ENCODE data around the gene MAP2K7.

MAP2K7 gene

DNA sequence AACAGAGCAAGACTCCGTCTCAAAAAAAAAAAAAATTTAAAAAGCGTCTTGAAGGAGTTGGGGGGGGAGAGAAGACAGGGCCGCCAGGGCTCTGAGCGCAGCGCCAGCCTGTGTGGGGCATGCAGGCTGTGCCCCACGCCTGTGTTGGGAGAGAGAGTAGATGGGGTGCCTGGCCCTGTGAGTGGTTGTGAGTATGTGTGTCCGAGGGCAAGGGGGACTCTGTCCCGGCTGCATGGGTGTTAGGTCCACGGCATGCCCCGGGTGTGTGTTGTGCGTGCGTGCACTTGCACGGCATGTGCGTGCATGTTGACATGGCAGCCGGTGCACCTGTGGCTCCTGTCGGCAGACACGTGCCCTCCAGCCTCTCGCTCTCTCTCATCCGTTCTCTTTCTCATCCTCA, 3.4 kb downstream of the MAP2K7 start:
- H3K4me3 ChIP-seq (ENCODE audit: low read depth, low read length): no peak overlapping the region

DNA sequence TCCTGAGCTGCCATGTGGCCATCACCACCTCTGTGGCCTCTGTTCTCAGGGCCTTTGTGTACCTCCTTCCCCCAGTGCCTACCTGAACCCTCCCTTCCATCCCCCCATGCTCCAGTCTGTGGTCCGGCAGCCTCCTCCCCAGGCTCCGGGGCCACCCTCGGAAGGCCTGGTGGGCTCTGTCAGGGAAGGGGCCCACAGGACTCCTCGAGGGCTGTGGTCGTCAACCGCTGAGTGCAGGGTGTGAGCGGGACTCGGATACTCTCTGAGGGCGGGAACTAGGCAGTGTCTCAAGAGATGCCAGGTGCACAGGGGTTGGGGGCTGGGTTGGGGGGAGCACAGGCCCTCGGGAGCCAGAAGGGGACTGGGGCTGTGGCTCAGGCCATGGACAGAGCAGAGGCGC, 3.9 kb downstream of the MAP2K7 start:
- H3K4me3 ChIP-seq (ENCODE audit: low read depth, low read length): no peak overlapping the region

- no peak overlapping the region for H3K4me3 ChIP-seq (ENCODE audit: low read depth, low read length)
Measured at GRCh38 chr19:7908078-7908699, 4.5 kb downstream of the MAP2K7 start.

DNA sequence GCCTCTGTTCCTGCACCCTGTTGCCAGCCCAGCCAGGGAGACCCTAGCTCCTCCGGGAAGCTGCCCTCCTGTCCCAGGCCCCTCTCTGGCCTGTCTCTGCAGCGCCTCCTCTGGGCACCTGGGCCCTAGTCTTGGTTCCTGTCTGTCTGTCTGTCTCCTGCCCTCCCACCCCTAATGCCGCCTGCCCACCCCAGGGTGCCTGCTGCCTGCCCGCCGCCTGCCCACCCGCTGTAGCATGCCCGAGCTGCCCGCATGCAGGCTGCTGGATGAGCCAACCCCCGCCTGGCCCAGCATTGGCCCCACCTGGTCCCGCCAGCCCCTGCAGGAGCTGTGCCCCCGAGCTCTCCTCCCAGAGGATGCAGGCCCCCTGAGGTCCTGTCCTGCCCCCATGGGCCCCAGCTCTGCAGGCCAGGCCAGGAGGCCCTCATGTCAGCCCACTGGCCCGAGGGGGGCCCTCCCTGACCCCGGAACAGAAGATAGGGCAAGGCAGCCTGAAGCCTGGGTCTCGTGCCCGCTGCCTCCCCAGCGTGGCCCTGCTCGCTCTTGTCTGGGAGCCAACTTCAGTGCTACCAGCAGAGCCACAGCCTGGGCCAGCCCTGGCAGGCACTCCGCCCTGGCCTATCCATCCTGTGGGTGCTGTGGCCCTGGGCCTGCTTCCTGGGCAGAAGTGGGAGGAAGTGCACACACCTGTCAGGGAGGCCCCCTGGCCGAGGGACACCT, 5.2 kb downstream of the MAP2K7 start:
- H3K4me3 ChIP-seq (ENCODE audit: low read depth, low read length): no peak overlapping the region

GRCh38 chr19:7909471-7910067, 5.9 kb downstream of the MAP2K7 start:
- H3K4me3 ChIP-seq (ENCODE audit: low read depth, low read length): no peak overlapping the region

DNA sequence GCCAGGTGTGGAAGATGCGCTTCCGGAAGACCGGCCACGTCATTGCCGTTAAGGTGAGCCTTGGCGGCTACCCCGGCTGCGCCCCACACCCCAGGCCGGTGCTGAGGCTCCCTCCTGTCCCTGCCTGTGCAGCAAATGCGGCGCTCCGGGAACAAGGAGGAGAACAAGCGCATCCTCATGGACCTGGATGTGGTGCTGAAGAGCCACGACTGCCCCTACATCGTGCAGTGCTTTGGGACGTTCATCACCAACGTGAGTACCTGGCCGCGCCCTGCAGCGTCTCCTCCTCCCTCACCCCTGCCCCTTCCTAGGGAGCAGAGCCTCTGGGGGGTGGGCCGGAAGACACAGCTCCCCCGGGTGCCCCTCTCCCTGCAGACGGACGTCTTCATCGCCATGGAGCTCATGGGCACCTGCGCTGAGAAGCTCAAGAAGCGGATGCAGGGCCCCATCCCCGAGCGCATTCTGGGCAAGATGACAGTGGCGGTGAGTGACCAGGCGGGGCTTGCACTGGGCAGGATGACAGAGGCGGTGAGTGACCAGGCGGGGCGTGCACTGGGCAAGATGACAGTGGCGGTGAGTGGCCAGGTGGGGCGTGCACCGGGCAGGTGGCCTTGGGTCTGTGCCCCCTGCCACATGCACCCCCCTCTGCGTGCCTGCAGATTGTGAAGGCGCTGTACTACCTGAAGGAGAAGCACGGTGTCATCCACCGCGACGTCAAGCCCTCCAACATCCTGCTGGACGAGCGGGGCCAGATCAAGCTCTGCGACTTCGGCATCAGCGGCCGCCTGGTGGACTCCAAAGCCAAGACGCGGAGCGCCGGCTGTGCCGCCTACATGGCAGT, 6.9 kb downstream of the MAP2K7 start:
- H3K4me3 ChIP-seq (ENCODE audit: low read depth, low read length): no peak overlapping the region

- no peak overlapping the region for H3K4me3 ChIP-seq (ENCODE audit: low read depth, low read length)
Measured at GRCh38 chr19:7911508-7912143, 7.9 kb downstream of the MAP2K7 start.

GRCh38 chr19:7912144-7912696, 8.5 kb downstream of the MAP2K7 start:
- H3K4me3 ChIP-seq (ENCODE audit: low read depth, low read length): no peak overlapping the region

GRCh38 chr19:7912697-7913564, 9.3 kb downstream of the MAP2K7 start:
- no peak overlapping the region for H3K4me3 ChIP-seq (ENCODE audit: low read depth, low read length)

GRCh38 chr19:7913652-7914051, 10.0 kb downstream of the MAP2K7 start:
- no peak overlapping the region for H3K4me3 ChIP-seq (ENCODE audit: low read depth, low read length)

GRCh38 chr19:7914099-7914498, 10.4 kb downstream of the MAP2K7 start:
- H3K4me3 ChIP-seq (ENCODE audit: low read depth, low read length): no peak overlapping the region

- H3K4me3 ChIP-seq (ENCODE audit: low read depth, low read length): no peak within 1 kb of the TSS
Measured at GRCh38 chr19:7914598-7915045, 10.9 kb downstream of the MAP2K7 start, which contains the start of gene TGFBR3L. TGFBR3L (plus strand) TSS chr19:7914830.

- no peak overlapping the region for H3K4me3 ChIP-seq (ENCODE audit: low read depth, low read length)
Measured at GRCh38 chr19:7915250-7916102, 11.8 kb downstream of the MAP2K7 start.

DNA sequence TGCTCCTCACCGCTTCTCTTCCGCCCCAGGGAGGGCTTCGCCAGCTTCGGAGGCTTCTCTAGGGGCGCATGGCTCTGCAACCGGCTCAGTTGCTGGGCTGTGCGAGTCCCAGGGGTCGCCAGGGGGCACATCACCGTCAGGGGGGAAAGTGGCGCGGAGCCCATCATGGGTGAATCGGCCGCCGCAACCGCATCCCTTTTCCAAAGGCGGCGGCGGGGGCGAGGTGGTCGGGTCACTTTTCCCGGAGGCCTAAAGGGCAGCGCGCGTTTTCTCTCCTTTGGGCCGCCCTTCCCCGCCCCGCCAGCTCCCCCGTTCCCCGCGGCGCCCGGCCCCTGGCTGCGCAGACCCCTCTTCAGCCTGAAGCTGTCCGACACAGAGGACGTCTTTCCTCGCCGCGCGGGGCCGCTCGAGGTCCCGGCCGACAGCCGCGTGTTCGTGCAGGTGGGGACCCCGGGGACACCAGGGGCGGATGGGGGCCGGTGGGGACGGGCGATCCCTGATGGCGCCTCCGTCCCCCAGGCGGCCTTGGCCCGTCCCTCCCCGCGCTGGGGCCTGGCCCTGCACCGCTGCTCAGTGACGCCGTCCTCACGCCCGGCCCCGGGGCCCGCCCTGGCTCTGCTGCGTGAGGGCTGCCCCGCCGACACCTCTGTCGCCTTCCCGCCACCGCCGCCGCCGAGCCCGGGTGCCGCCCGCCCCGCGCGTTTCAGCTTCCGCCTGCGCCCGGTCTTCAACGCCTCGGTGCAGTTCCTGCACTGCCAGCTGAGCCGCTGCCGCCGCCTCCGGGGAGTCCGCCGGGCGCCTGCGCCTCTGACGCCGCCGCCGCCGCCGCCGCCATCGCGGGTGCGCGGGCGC, 12.7 kb downstream of the MAP2K7 start:
- peak overlapping the region; percentile 27 for H3K4me3 ChIP-seq (ENCODE audit: low read depth, low read length)

DNA sequence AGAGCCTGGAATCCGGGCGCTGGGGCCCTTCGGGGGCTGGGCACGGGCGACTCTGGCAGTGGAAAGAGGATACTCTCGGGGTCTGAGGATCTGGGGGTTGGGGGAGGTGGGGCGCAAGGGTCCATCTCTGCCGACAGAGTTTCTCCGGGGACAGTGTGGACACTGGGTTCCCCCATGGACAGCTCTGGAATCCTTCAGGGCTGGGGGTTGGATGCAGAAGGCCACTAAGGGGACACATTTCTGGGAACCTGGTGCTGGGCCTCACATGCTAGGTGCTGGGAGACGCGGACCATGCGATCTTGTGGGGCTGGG, 13.2 kb downstream of the MAP2K7 start:
- H3K4me3 ChIP-seq (ENCODE audit: low read depth, low read length): peak overlapping the region; percentile 41

- peak overlapping the region; percentile 41 for H3K4me3 ChIP-seq (ENCODE audit: low read depth, low read length)
Measured at GRCh38 chr19:7917267-7918061, 13.8 kb downstream of the MAP2K7 start.

GRCh38 chr19:7918062-7918614, 14.5 kb downstream of the MAP2K7 start:
- H3K4me3 ChIP-seq (ENCODE audit: low read depth, low read length): peak overlapping the region; percentile 41

Data from iPS-11a (cell line).